Measurements from ENCODE around the gene PKN1. TPM values are rescaled to one million over a fixed set of nuclear protein-coding genes. Genes with fewer than 3 reads are reported as not detected.

Gene PKN1
- polyA plus RNA-seq, 3 donors: 49.5 to 119 (median 49.6) TPM

DNA sequence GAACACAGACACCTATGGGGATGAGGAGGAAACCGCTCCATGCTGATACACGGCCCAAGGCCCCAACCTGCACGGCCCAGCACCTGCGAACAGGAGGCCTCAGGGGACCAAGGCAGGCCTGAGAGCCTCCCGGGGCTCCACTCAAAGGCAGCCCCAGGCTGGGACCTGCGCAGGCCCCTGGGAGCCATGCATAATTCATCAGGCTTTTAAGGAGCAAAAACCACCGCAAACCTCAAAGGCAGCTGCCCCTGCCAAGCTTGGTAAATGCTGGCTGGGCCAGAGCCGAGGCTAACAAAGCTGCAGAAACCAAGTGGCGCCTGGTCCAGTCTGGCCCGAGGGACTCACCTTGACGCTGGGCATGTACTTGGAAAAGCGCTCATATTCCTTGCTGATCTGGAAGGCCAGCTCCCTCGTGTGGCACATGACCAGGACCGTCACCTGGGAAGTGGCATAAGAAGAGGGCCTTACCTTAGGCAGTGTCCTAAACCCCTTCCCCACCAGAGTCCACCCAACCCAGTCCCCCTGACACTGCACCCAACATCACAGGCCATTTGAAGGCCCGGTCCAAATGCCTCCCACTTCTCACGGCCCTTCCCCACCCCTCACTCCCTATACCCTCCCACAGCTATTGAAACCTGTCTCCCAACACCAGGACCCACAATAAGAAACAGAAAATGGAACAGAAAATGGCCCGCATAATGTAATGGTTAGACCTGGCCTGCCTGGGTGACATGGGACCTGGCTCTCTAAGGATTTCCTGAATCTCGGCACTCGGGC lies 21.8 kb upstream of the PKN1 start:
- peaks cover 5 to 12% of the 10 kb centered on the region in 2 donors for H3K4me1 ChIP-seq (ENCODE audit: control insufficient read depth in 1 of 2, insufficient read depth in 2 of 2, low read length in 2 of 2)
- peaks cover 90% of the 10 kb centered on the region for H3K79me2 ChIP-seq (ENCODE audit: insufficient read depth, low read length)
- TF ChIP-seq, protein P1, sequence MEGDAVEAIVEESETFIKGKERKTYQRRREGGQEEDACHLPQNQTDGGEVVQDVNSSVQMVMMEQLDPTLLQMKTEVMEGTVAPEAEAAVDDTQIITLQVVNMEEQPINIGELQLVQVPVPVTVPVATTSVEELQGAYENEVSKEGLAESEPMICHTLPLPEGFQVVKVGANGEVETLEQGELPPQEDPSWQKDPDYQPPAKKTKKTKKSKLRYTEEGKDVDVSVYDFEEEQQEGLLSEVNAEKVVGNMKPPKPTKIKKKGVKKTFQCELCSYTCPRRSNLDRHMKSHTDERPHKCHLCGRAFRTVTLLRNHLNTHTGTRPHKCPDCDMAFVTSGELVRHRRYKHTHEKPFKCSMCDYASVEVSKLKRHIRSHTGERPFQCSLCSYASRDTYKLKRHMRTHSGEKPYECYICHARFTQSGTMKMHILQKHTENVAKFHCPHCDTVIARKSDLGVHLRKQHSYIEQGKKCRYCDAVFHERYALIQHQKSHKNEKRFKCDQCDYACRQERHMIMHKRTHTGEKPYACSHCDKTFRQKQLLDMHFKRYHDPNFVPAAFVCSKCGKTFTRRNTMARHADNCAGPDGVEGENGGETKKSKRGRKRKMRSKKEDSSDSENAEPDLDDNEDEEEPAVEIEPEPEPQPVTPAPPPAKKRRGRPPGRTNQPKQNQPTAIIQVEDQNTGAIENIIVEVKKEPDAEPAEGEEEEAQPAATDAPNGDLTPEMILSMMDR (IDR thresholded peaks at IDR 0.05): no peak
- intact Hi-C loops (cut with micrococcal nuclease): no loop called here
- WGBS (ENCODE audit: insufficient coverage): 98% methylated on average over 17 of the region's 19 CpGs
- peaks cover 0 to 7% (median 0%) of the 10 kb centered on the region in 3 donors for H3K27me3 Mint-ChIP-seq (ENCODE audit: low read depth in 3 of 3)
- H4K20me1 ChIP-seq (ENCODE audit: insufficient read depth, low read length): peaks cover 100% of the 10 kb centered on the region
- peaks cover 62 to 83% of the 10 kb centered on the region in 2 donors for H3K36me3 Mint-ChIP-seq
- no peak overlapping the region for H2AFZ ChIP-seq (ENCODE audit: insufficient read depth, low read depth, low read length, poor library complexity, severe bottlenecking)
- peak overlapping the region in 5 of 7 donors; percentile 8 to 64 (median 46) for H3K27ac Mint-ChIP-seq
- no peak for DNase-seq
- no peak overlapping the region for H3K4me3 Mint-ChIP-seq
- H3K9me3 ChIP-seq (replicated peaks in 1 of 2; ENCODE audit: control insufficient read depth in 1 of 2, insufficient read depth in 1 of 2, low read length in 2 of 2): no peaks in the 10 kb centered on the region
- peaks cover 20% of the 10 kb centered on the region for H3K4me1 Mint-ChIP-seq
- H3K9ac ChIP-seq (ENCODE audit: insufficient read depth, low read length, poor library complexity, severe bottlenecking): no peak overlapping the region
- H3K4me2 ChIP-seq (replicated peaks; ENCODE audit: extremely low read depth, low read length, poor library complexity, severe bottlenecking): no peak overlapping the region
- no peaks in the 10 kb centered on the region for H3K27me3 ChIP-seq (ENCODE audit: control insufficient read depth in 2 of 2, insufficient read depth in 2 of 2, low read length in 2 of 2)
- H3K27ac ChIP-seq (ENCODE audit: low read depth in 1 of 2, low read length in 2 of 2): peak overlapping the region in 1 of 2 donors; percentile 20
- H3K36me3 ChIP-seq (replicated peaks in 1 of 2; ENCODE audit: control insufficient read depth in 1 of 2, insufficient read depth in 2 of 2, low read length in 2 of 2): peaks cover 70 to 77% of the 10 kb centered on the region in 2 donors
- no peaks in the 10 kb centered on the region for H3K9me3 Mint-ChIP-seq
- no peak overlapping the region for H3K4me3 ChIP-seq (replicated peaks in 1 of 3; ENCODE audit: low read depth in 2 of 3, low read length in 3 of 3)

GRCh38 chr19:14411938-14412245 lies 21.2 kb upstream of the PKN1 start:
- TF ChIP-seq, protein P1 (IDR thresholded peaks at IDR 0.05): no peak
- no peaks in the 10 kb centered on the region for H3K9me3 ChIP-seq (replicated peaks in 1 of 2; ENCODE audit: control insufficient read depth in 1 of 2, insufficient read depth in 1 of 2, low read length in 2 of 2)
- no peak overlapping the region for H2AFZ ChIP-seq (ENCODE audit: insufficient read depth, low read depth, low read length, poor library complexity, severe bottlenecking)
- intact Hi-C loops (cut with micrococcal nuclease): no loop called here
- peaks cover 0 to 10% (median 0%) of the 10 kb centered on the region in 3 donors for H3K27me3 Mint-ChIP-seq (ENCODE audit: low read depth in 3 of 3)
- H3K36me3 ChIP-seq (replicated peaks in 1 of 2; ENCODE audit: control insufficient read depth in 1 of 2, insufficient read depth in 2 of 2, low read length in 2 of 2): peaks cover 65 to 72% of the 10 kb centered on the region in 2 donors
- no peaks in the 10 kb centered on the region for H3K9me3 Mint-ChIP-seq
- 92% methylated on average over 8 of the region's 8 CpGs for WGBS (ENCODE audit: insufficient coverage)
- peaks cover 100% of the 10 kb centered on the region for H4K20me1 ChIP-seq (ENCODE audit: insufficient read depth, low read length)
- H3K27ac Mint-ChIP-seq: peak overlapping the region in 5 of 7 donors; percentile 8 to 57 (median 50)
- peaks cover 25% of the 10 kb centered on the region for H3K4me1 Mint-ChIP-seq
- peaks cover 10 to 17% of the 10 kb centered on the region in 2 donors for H3K4me1 ChIP-seq (ENCODE audit: control insufficient read depth in 1 of 2, insufficient read depth in 2 of 2, low read length in 2 of 2)
- H3K4me3 ChIP-seq (replicated peaks in 1 of 3; ENCODE audit: low read depth in 2 of 3, low read length in 3 of 3): no peak overlapping the region
- H3K4me2 ChIP-seq (replicated peaks; ENCODE audit: extremely low read depth, low read length, poor library complexity, severe bottlenecking): no peak overlapping the region
- H3K27ac ChIP-seq (ENCODE audit: low read depth in 1 of 2, low read length in 2 of 2): no peak overlapping the region
- no peak overlapping the region for H3K9ac ChIP-seq (ENCODE audit: insufficient read depth, low read length, poor library complexity, severe bottlenecking)
- H3K27me3 ChIP-seq (ENCODE audit: control insufficient read depth in 2 of 2, insufficient read depth in 2 of 2, low read length in 2 of 2): no peaks in the 10 kb centered on the region
- H3K36me3 Mint-ChIP-seq: peaks cover 60 to 78% of the 10 kb centered on the region in 2 donors
- H3K4me3 Mint-ChIP-seq: no peak overlapping the region
- H3K79me2 ChIP-seq (ENCODE audit: insufficient read depth, low read length): peaks cover 91% of the 10 kb centered on the region
- no peak for DNase-seq

Data from CD14-positive monocyte (primary cell).